ENCODE measurements around the gene ADA.
A peak's percentile ranks its signal among the peaks of the same experiment; 100 is the strongest.

ADA gene

DNA sequence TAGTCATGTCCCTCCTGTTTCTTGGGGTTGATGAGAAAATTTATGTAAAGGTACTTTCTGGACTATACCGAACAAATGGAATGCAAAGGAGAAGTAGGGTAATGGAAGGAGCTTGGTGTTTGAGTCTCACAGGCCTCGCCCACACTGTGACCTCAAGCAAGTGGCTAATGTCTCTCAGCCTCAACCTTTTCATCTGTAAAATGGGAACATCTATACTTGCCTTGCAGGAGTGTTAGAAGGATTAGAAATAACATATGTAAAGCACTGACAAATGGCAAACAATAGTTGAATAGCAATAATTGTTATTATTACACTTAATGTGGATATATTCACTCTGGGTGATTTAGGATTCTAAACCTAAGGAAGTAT, 78.0 kb downstream of the ADA start:
- Histone ChIP-seq H3K4me3 (ENCODE audit: low read length) (peak overlapping the region; percentile 53), H3K9ac (ENCODE audit: low read length) (peak overlapping the region; percentile 84), H3K9me3 (ENCODE audit: control insufficient read depth, low read length) (no peaks in the 10 kb centered on the region), H3K27me3 (replicated peaks; ENCODE audit: control insufficient read depth, insufficient read depth, low read length) (no peaks in the 10 kb centered on the region), H3K36me3 (ENCODE audit: control insufficient read depth, insufficient read depth, low read length, severe bottlenecking) (no peaks in the 10 kb centered on the region), H3K4me1 (ENCODE audit: control insufficient read depth, insufficient read depth, low read length) (peaks cover 52% of the 10 kb centered on the region)
- no peak for DNase-seq (ENCODE audit: low read depth)

DNA sequence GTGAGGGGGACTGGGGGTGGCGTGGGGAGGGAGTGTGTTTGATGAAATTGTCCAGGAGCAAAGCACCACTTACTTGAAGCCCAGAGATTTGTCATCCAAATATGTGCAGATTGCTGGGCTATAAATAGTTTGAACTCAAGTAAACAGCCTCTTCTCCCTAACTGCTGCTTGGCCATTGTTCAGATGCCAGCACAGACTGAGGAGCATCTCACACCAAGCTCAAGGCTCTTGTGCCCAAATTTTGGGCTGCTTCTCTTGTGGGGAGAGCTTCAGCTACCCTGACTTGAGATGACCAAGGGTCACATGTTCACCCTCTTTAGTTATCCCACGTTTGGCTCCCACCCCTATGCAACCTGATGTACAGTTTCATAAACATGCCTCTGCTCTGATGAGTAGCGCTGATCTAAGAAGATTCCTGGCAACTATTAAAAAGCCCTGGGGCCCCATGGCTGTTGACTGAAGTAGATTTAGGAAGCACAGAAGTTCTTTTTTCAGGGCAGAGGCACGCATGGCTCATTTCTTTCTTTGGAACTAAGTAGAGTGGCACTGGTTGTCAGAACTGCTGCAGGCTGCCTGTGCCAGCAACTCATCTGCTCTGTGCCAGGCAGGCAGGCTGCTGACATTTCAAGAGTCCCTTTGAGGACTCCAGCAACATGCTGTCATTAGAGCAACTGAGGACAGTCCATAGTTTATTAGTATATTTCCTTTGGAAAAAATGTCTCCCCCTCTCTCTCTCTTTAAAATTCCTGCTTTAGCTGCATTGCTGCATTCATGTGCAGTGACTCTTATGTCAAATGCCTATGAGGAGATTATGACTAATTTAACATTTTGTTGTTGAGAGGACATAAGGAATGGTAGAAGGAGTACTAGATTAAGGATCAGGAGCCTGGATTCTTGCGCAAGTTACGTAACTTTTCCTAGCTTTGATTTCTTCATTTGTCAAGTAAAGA, 78.7 kb downstream of the ADA start:
- H3K4me3 ChIP-seq (ENCODE audit: low read length), result peak overlapping the region; percentile 53
- DNase-seq (ENCODE audit: low read depth), result peak; percentile 86
- H3K9me3 ChIP-seq (ENCODE audit: control insufficient read depth, low read length), result no peaks in the 10 kb centered on the region
- H3K4me1 ChIP-seq (ENCODE audit: control insufficient read depth, insufficient read depth, low read length), result peaks cover 52% of the 10 kb centered on the region
- H3K27me3 ChIP-seq (replicated peaks; ENCODE audit: control insufficient read depth, insufficient read depth, low read length), result no peaks in the 10 kb centered on the region
- peak overlapping the region; percentile 84 for H3K9ac ChIP-seq (ENCODE audit: low read length)
- H3K36me3 ChIP-seq (ENCODE audit: control insufficient read depth, insufficient read depth, low read length, severe bottlenecking), result no peaks in the 10 kb centered on the region

DNA sequence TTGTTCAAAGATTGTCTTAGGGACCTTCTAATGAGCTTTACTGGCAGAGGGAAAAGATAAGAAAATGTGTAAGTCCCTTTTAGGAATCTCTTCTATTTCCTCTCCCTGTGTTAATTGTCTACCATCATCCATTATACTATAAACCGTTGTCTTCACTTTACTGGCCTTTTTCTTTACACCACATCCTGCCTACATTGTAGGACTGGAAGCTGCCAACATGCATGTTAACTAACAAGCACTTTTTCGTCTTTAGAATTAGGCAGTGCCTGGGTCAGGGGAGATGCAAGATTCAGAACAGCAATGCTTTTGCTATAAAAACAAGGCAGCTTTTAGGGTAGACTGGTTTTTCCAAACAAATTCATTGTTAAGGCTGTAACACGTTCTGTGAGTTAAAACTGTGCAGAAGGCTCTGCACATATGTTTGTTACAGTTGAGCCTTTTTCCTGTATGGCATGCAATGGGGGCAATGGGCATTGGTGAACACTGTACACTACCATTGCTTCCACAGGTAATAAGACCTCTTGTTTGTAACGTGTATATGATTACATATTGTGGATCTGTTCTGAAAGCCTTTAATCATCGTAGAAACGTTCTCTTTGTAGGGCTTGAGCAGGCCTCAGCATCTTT, 80.0 kb downstream of the ADA start:
- H3K4me1 ChIP-seq (ENCODE audit: control insufficient read depth, insufficient read depth, low read length), result peaks cover 40% of the 10 kb centered on the region
- DNase-seq (ENCODE audit: low read depth), result no peak
- peak overlapping the region; percentile 84 for H3K9ac ChIP-seq (ENCODE audit: low read length)
- H3K36me3 ChIP-seq (ENCODE audit: control insufficient read depth, insufficient read depth, low read length, severe bottlenecking), result no peaks in the 10 kb centered on the region
- H3K4me3 ChIP-seq (ENCODE audit: low read length), result no peak overlapping the region
- H3K9me3 ChIP-seq (ENCODE audit: control insufficient read depth, low read length), result no peaks in the 10 kb centered on the region
- H3K27me3 ChIP-seq (replicated peaks; ENCODE audit: control insufficient read depth, insufficient read depth, low read length), result no peaks in the 10 kb centered on the region

DNA sequence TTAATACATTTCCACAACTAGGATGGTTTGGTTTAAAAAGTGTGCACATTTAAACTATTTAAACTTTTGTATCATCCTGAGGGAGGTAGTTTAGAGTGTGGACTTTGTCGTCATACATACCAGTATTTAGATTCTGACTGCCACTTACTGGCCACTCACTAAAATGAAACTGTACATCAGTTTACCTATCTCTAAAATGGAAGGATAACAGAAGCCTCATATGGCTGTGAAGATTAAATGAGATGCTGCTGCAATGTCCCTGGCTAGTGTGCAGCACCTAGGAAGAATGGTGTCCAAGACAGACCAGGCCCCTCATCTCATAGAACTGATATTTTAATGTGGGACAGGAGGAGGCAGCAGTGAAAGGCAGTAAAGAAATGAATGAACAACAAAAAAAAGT, 81.1 kb downstream of the ADA start:
- no peak overlapping the region for H3K4me3 ChIP-seq (ENCODE audit: low read length)
- no peaks in the 10 kb centered on the region for H3K27me3 ChIP-seq (replicated peaks; ENCODE audit: control insufficient read depth, insufficient read depth, low read length)
- peaks cover 29% of the 10 kb centered on the region for H3K4me1 ChIP-seq (ENCODE audit: control insufficient read depth, insufficient read depth, low read length)
- H3K9me3 ChIP-seq (ENCODE audit: control insufficient read depth, low read length), result no peaks in the 10 kb centered on the region
- DNase-seq (ENCODE audit: low read depth), result no peak
- H3K9ac ChIP-seq (ENCODE audit: low read length), result no peak overlapping the region
- H3K36me3 ChIP-seq (ENCODE audit: control insufficient read depth, insufficient read depth, low read length, severe bottlenecking), result no peaks in the 10 kb centered on the region
